Right lobe of liver (tissue), 4 donors: Measurements from ENCODE around the gene TLCD3A.
"Not testable (repeated sequence)": the region's sequence is repeated elsewhere in the genome, so short reads cannot be mapped to it uniquely, and the experiment has no call there.

Source experiments
- CTCF ChIP-seq, 4 donors: fragments of 200-600 bp in 3 of 4; fragments of 450-650 bp in 1 of 4; IDR thresholded peaks; one replicate each; pipeline versions ENCODE4 v1.5.1 to v1.8.0; 2016 to 2022; ENCODE audit warnings: antibody characterized with exemption in 4 of 4, mild to moderate bottlenecking in 2 of 4
- POLR2A ChIP-seq: fragments of 450-650 bp; IDR thresholded peaks from one replicate; pipeline ENCODE4 v1.6.1; 2017; ENCODE audit warnings: antibody characterized with exemption, mild to moderate bottlenecking
- donor health status: DM: no; HTN: no; CAD: no.
- donor health status: DM: no; HTN: no; CAD: no.
- donor health status: DM: no; HTN: yes; CAD: no.

- not testable (repeated sequence) for TF ChIP-seq CTCF (IDR thresholded peaks at IDR 0.05); POLR2A
Measured at GRCh38 chr17:790874-791247, 58.5 kb downstream of the TLCD3A start.
